ENCODE measurements around the gene PITPNB.

PITPNB gene

DNA sequence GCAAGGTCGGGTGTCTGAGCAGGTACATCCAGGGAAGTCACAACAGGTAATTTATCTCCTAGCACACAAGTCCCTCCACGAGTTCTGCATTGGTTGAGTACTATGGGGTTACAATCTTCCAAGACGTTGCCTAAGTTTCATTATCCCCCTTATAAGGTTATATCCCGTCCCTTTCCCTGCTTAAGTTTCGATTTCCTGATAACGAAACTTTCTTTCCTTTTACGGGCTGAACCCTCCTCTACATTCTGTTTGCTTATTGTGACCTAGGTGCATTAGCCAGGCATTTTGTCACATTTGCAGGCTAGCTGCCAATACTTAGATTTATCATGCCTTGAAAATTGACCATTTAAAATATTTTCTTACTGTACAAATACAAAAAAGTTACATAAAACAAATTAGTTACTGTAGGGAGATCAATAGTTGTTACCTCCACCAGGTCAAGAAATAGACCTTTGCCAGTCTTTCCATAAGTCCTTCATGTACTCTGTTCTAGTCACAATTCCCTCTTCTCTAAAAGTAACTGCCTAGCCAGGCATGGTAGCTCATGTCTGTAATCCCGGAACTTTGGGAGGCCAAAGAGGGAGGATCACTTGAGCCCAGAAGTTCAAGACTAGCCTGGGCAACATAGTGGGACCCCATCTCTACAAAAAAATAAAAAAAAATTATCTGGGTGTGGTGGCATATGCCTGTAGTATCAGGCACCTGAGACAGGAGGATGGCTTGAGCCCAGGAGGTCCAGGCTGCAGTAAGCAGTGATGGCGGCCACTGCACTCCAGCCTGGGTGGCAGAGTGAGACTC is 14.3 kb upstream of the PITPNB start:
- Histone ChIP-seq H3K9ac (ENCODE audit: low read length) (no peak overlapping the region), H3K4me3 (ENCODE audit: low read depth, low read length, poor library complexity, severe bottlenecking) (no peak overlapping the region), H4K20me1 (ENCODE audit: insufficient read depth, low read length) (no peaks in the 10 kb centered on the region), H3K27me3 (ENCODE audit: insufficient read depth, low read length) (no peaks in the 10 kb centered on the region), H3K9me2 (ENCODE audit: low read depth, low read length) (no peaks in the 10 kb centered on the region), H3K9me3 (ENCODE audit: low read length) (no peaks in the 10 kb centered on the region), H3F3A (ENCODE audit: insufficient read depth, low read length) (no peaks in the 10 kb centered on the region), H2AFZ (ENCODE audit: low read length) (no peak overlapping the region), H3K27ac (ENCODE audit: low read depth, low read length, poor library complexity, severe bottlenecking) (no peak overlapping the region), H3K79me2 (ENCODE audit: insufficient read depth, low read length) (no peaks in the 10 kb centered on the region), H3K4me2 (ENCODE audit: low read length) (no peak overlapping the region), H3K36me3 (ENCODE audit: insufficient read depth, low read length) (no peaks in the 10 kb centered on the region), H3K4me1 (ENCODE audit: insufficient read depth, low read length, severe bottlenecking) (no peaks in the 10 kb centered on the region)
- TF ChIP-seq, protein P1, sequence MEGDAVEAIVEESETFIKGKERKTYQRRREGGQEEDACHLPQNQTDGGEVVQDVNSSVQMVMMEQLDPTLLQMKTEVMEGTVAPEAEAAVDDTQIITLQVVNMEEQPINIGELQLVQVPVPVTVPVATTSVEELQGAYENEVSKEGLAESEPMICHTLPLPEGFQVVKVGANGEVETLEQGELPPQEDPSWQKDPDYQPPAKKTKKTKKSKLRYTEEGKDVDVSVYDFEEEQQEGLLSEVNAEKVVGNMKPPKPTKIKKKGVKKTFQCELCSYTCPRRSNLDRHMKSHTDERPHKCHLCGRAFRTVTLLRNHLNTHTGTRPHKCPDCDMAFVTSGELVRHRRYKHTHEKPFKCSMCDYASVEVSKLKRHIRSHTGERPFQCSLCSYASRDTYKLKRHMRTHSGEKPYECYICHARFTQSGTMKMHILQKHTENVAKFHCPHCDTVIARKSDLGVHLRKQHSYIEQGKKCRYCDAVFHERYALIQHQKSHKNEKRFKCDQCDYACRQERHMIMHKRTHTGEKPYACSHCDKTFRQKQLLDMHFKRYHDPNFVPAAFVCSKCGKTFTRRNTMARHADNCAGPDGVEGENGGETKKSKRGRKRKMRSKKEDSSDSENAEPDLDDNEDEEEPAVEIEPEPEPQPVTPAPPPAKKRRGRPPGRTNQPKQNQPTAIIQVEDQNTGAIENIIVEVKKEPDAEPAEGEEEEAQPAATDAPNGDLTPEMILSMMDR (IDR thresholded peaks at IDR 0.05; ENCODE audit: low read length) = no peak
- TF ChIP-seq EZH2 (IDR thresholded peaks at IDR 0.05; ENCODE audit: borderline replicate concordance, low read length) = no peak

GRCh38 chr22:27930331-27931060 is 11.4 kb upstream of the PITPNB start:
- H4K20me1 ChIP-seq (ENCODE audit: insufficient read depth, low read length) = no peaks in the 10 kb centered on the region
- no peaks in the 10 kb centered on the region for H3K9me3 ChIP-seq (ENCODE audit: low read length)
- H3K4me3 ChIP-seq (ENCODE audit: low read depth, low read length, poor library complexity, severe bottlenecking) = no peak overlapping the region
- H3K9me2 ChIP-seq (ENCODE audit: low read depth, low read length) = no peaks in the 10 kb centered on the region
- no peak overlapping the region for H3K4me2 ChIP-seq (ENCODE audit: low read length)
- no peak overlapping the region for H3K9ac ChIP-seq (ENCODE audit: low read length)
- no peaks in the 10 kb centered on the region for H3F3A ChIP-seq (ENCODE audit: insufficient read depth, low read length)
- no peak for TF ChIP-seq EZH2 (IDR thresholded peaks at IDR 0.05; ENCODE audit: borderline replicate concordance, low read length)
- TF ChIP-seq, protein P1 (IDR thresholded peaks at IDR 0.05; ENCODE audit: low read length) = no peak
- no peaks in the 10 kb centered on the region for H3K27me3 ChIP-seq (ENCODE audit: insufficient read depth, low read length)
- H3K4me1 ChIP-seq (ENCODE audit: insufficient read depth, low read length, severe bottlenecking) = no peaks in the 10 kb centered on the region
- H3K79me2 ChIP-seq (ENCODE audit: insufficient read depth, low read length) = no peaks in the 10 kb centered on the region
- no peak overlapping the region for H3K27ac ChIP-seq (ENCODE audit: low read depth, low read length, poor library complexity, severe bottlenecking)
- no peak overlapping the region for H2AFZ ChIP-seq (ENCODE audit: low read length)
- H3K36me3 ChIP-seq (ENCODE audit: insufficient read depth, low read length) = 0 out of 2 replicates have a peak, but pooled peaks cover 4% of the 10 kb centered on the region

DNA sequence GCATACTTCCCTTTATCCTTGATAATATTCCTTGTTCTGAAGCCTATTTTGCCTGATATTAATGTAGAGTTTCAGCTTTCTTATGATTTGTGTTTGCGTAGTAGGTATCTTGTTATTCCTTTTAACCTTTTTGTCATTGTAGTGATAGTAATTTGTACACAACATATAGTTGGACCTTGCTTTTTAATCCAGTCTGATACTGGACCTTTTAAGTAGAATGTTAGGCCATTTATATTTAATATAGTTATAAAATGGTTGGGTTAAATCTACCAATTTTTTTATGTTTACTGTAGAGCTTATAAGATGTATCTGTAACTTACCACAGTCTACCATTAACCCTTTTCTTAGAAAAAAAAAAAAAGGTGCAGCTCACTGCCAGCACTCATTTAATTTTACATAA is 8.6 kb upstream of the PITPNB start:
- Histone ChIP-seq H3K27me3 (ENCODE audit: insufficient read depth, low read length) (no peaks in the 10 kb centered on the region), H4K20me1 (ENCODE audit: insufficient read depth, low read length) (no peaks in the 10 kb centered on the region), H3K4me1 (ENCODE audit: insufficient read depth, low read length, severe bottlenecking) (no peaks in the 10 kb centered on the region), H3K27ac (ENCODE audit: low read depth, low read length, poor library complexity, severe bottlenecking) (no peak overlapping the region), H2AFZ (ENCODE audit: low read length) (no peak overlapping the region), H3K9ac (ENCODE audit: low read length) (no peak overlapping the region), H3K9me2 (ENCODE audit: low read depth, low read length) (no peaks in the 10 kb centered on the region), H3F3A (ENCODE audit: insufficient read depth, low read length) (no peaks in the 10 kb centered on the region), H3K4me2 (ENCODE audit: low read length) (no peak overlapping the region), H3K4me3 (ENCODE audit: low read depth, low read length, poor library complexity, severe bottlenecking) (no peak overlapping the region), H3K79me2 (ENCODE audit: insufficient read depth, low read length) (no peaks in the 10 kb centered on the region), H3K36me3 (ENCODE audit: insufficient read depth, low read length) (peaks cover 28% of the 10 kb centered on the region), H3K9me3 (ENCODE audit: low read length) (no peaks in the 10 kb centered on the region)
- no peak for TF ChIP-seq EZH2 (IDR thresholded peaks at IDR 0.05; ENCODE audit: borderline replicate concordance, low read length)
- TF ChIP-seq, protein P1 (IDR thresholded peaks at IDR 0.05; ENCODE audit: low read length) = no peak
